HepG2 (cell line): ENCODE data around the gene TEAD1. TPM values are rescaled to one million over a fixed set of nuclear protein-coding genes. Genes with fewer than 3 reads are reported as not detected.

Experiments used
- ARID2 ChIP-seq: sonication (generic); formaldehyde crosslinking; IDR thresholded peaks from 2 replicates; pipeline ENCODE4 v1.8.1; 2022; ENCODE audit warnings: mild to moderate bottlenecking, missing genetic modification reagents, borderline replicate concordance
- ARNT2 ChIP-seq: sonication (generic); formaldehyde crosslinking; IDR thresholded peaks from 2 replicates; pipeline ENCODE4 v1.8.0; 2022; ENCODE audit warnings: mild to moderate bottlenecking, low read depth, missing genetic modification reagents, moderate library complexity
- ATF2 ChIP-seq: sonication (generic); formaldehyde crosslinking; IDR thresholded peaks from 2 replicates; pipeline ENCODE4 v1.4.0; 2020; ENCODE audit warnings: missing genetic modification reagents
- KMT2A ChIP-seq: sonication (generic); formaldehyde crosslinking; IDR thresholded peaks from 2 replicates; pipeline ENCODE4 v1.4.0; 2020; ENCODE audit warnings: missing genetic modification reagents
- MED8 ChIP-seq: sonication (generic); formaldehyde crosslinking; IDR thresholded peaks from 2 replicates; pipeline ENCODE4 v1.8.1; 2023; ENCODE audit warnings: mild to moderate bottlenecking, missing genetic modification reagents; ENCODE audit not compliant: insufficient replicate concordance
- PHB2 ChIP-seq: fragments of 450-650 bp; IDR thresholded peaks from 2 replicates; pipeline ENCODE4 v1.6.1; 2018; ENCODE audit not compliant: partially characterized antibody
- RARA ChIP-seq: IDR thresholded peaks from 2 replicates; pipeline ENCODE4 v1.6.1; 2016; ENCODE audit warnings: missing genetic modification reagents, missing compliant biosample characterization
- REXO4 ChIP-seq: sonication (generic); formaldehyde crosslinking; IDR thresholded peaks from 2 replicates; pipeline ENCODE4 v1.8.0; 2022; ENCODE audit warnings: missing genetic modification reagents, mild to moderate bottlenecking, borderline replicate concordance
- SP140L ChIP-seq: sonication (generic); formaldehyde crosslinking; IDR thresholded peaks from 2 replicates; pipeline ENCODE4 v1.4.0; 2020; ENCODE audit warnings: missing genetic modification reagents, borderline replicate concordance
- TFE3 ChIP-seq: IDR thresholded peaks from 2 replicates; pipeline ENCODE4 v1.6.1; 2016
- THYN1 ChIP-seq: sonication (generic); formaldehyde crosslinking; IDR thresholded peaks from 2 replicates; pipeline ENCODE4 v1.8.1; 2023; ENCODE audit warnings: low read depth, mild to moderate bottlenecking, moderate library complexity, missing genetic modification reagents, borderline replicate concordance
- ZBTB14 ChIP-seq: sonication (generic); formaldehyde crosslinking; IDR thresholded peaks from 2 replicates; pipeline ENCODE4 v1.4.0; 2020; ENCODE audit warnings: missing genetic modification reagents
- ZBTB25 ChIP-seq: IDR thresholded peaks from 2 replicates; pipeline ENCODE4 v1.6.1; 2018; ENCODE audit warnings: missing genetic modification reagents
- ZNF282 ChIP-seq: fragments of 450-650 bp; IDR thresholded peaks from 2 replicates; pipeline ENCODE4 v1.6.1; 2018; ENCODE audit not compliant: partially characterized antibody
- ZNF687 ChIP-seq: sonication (generic); formaldehyde crosslinking; IDR thresholded peaks from 2 replicates; pipeline ENCODE4 v1.5.1; 2020; ENCODE audit warnings: mild to moderate bottlenecking, missing genetic modification reagents, moderate library complexity
- ZNF816 ChIP-seq: sonication (generic); formaldehyde crosslinking; IDR thresholded peaks from 2 replicates; pipeline ENCODE4 v1.8.0; 2022; ENCODE audit warnings: missing genetic modification reagents, mild to moderate bottlenecking, borderline replicate concordance
- polyA plus RNA-seq, 8 experiments: library from polyadenylated mRNA; depleted of rRNA in 3 of 8; stranded (reverse) in 7 of 8; unstranded in 1 of 8; fragments of >200 nt; fragmentation: Illumina TruSeq in 4 of 8; extraction: Trizol in 4 of 8; gene quantifications; 2 replicates each; pipeline versions ENCODE4 v1.2.1 to v1.2.3, GENCODE V29; 2011 to 2016; ENCODE audit warnings: low read depth in 4 of 8, missing spikeins in 1 of 8, mixed read lengths in 1 of 8; ENCODE audit not compliant: insufficient read depth in 1 of 8
- total RNA-seq, 5 experiments: library from RNA; depleted of rRNA; stranded (reverse); fragments of >200 nt; fragmentation: Illumina TruSeq; extraction: Trizol; gene quantifications; 2 replicates each; pipeline ENCODE4 v1.2.3, GENCODE V29; 2016; ENCODE audit warnings: low read depth in 1 of 5

Gene TEAD1
- total and polyA plus RNA-seq, 2 of the 13 experiments (the other 11 are each of a cell fraction or from before 2014, with no cell fraction given) = 20.1 to 30.5 TPM

- no peak for TF ChIP-seq THYN1 (CRISPR knock-in tag)
- peak; percentile 65; the same call in 1 of the 2 replicates for TF ChIP-seq ZBTB25 (CRISPR knock-in tag)
- TF ChIP-seq RARA = peak; percentile 60
- peak; percentile 81; the same call in 1 of the 2 replicates for TF ChIP-seq ARNT2
- peak; percentile 88; the same call in 1 of the 2 replicates for TF ChIP-seq ARID2 (CRISPR knock-in tag)
- TF ChIP-seq SP140L (CRISPR knock-in tag) = no peak
- no peak for TF ChIP-seq ZNF282
- TF ChIP-seq MED8 (CRISPR knock-in tag) = peak; percentile 63
- peak; percentile 90 for TF ChIP-seq TFE3 (CRISPR knock-in tag)
- TF ChIP-seq ZBTB14 (CRISPR knock-in tag) = no peak
- no peak for TF ChIP-seq REXO4 (CRISPR knock-in tag)
- peak; percentile 91 for TF ChIP-seq ZNF687
- TF ChIP-seq ATF2 (CRISPR knock-in tag) = peak; percentile 77
- no peak for TF ChIP-seq PHB2
- TF ChIP-seq ZNF816 (CRISPR knock-in tag) = peak; percentile 44; the same call in 1 of the 2 replicates
- TF ChIP-seq KMT2A (CRISPR knock-in tag) = peak; percentile 73
Measured at GRCh38 chr11:12845739-12846358, 171.6 kb downstream of the TEAD1 start (continued).
